CD14-positive monocyte (primary cell): ENCODE results near the gene REPIN1. TPM values are rescaled to one million over a fixed set of nuclear protein-coding genes. Genes with fewer than 3 reads are reported as not detected.
A peak's percentile ranks its signal among the peaks of the same experiment; 100 is the strongest.

Source experiments
- DNase-seq, 3 donors: peaks; one replicate each; pipeline ENCODE4 v3.0.0-alpha.2; 2011 to 2022
- H2AFZ ChIP-seq: 2 replicates; pipeline ENCODE4 v1.6.0; 2012; ENCODE audit warnings: mild to moderate bottlenecking, low read depth, low read length, inconsistent platforms; ENCODE audit not compliant: insufficient read depth, poor library complexity, severe bottlenecking
- H3K27ac ChIP-seq, 2 donors: 1 replicate in 1 of 2; 2 replicates in 1 of 2; pipeline ENCODE4 v1.5.1; 2012 to 2013; ENCODE audit warnings: low read length in 2 of 2, control low read depth in 1 of 2, inconsistent platforms in 1 of 2, low read depth in 1 of 2, mild to moderate bottlenecking in 1 of 2
- H3K27me3 ChIP-seq, 2 donors: one replicate each; pipeline versions ENCODE4 v1.6.0 to v1.6.1; 2011 to 2013; ENCODE audit warnings: low read length in 2 of 2; ENCODE audit not compliant: control insufficient read depth in 2 of 2, insufficient read depth in 2 of 2
- H3K36me3 ChIP-seq, 2 donors: replicated peaks in 1 of 2; 1 replicate in 1 of 2; 2 replicates in 1 of 2; pipeline versions ENCODE4 v1.5.1 to v1.6.1; 2012 to 2013; ENCODE audit warnings: low read length in 2 of 2, control low read depth in 1 of 2, inconsistent platforms in 1 of 2, mild to moderate bottlenecking in 1 of 2; ENCODE audit not compliant: insufficient read depth in 2 of 2, control insufficient read depth in 1 of 2
- H3K4me1 ChIP-seq, 2 donors: 1 replicate in 1 of 2; 2 replicates in 1 of 2; pipeline versions ENCODE4 v1.5.1 to v1.6.1; 2012 to 2013; ENCODE audit warnings: low read length in 2 of 2, control low read depth in 1 of 2, inconsistent platforms in 1 of 2, mild to moderate bottlenecking in 1 of 2, moderate library complexity in 1 of 2; ENCODE audit not compliant: insufficient read depth in 2 of 2, control insufficient read depth in 1 of 2
- H3K4me2 ChIP-seq: replicated peaks from 2 replicates; pipeline ENCODE3; 2012; ENCODE audit warnings: low read length, moderate library complexity, mild to moderate bottlenecking; ENCODE audit not compliant: poor library complexity, severe bottlenecking; ENCODE audit errors: extremely low read depth
- H3K4me3 ChIP-seq, 3 experiments: fragments of 200-600 bp in 1 of 3; sonication (generic) in 1 of 3; replicated peaks in 1 of 3; 1 replicate in 2 of 3; 2 replicates in 1 of 3; pipeline ENCODE4 v1.5.1; 2011 to 2013; ENCODE audit warnings: low read length in 3 of 3, mild to moderate bottlenecking in 3 of 3, control low read depth in 2 of 3, low read depth in 2 of 3, inconsistent platforms in 1 of 3, moderate library complexity in 1 of 3
- H3K79me2 ChIP-seq: 2 replicates; pipeline ENCODE4 v1.6.0; 2012; ENCODE audit warnings: mild to moderate bottlenecking, control low read depth, inconsistent platforms, low read length, moderate library complexity; ENCODE audit not compliant: insufficient read depth
- H3K9ac ChIP-seq: 2 replicates; pipeline ENCODE4 v1.6.0; 2017; ENCODE audit warnings: low read length, mild to moderate bottlenecking; ENCODE audit not compliant: insufficient read depth, poor library complexity, severe bottlenecking
- H3K9me3 ChIP-seq, 2 donors: replicated peaks in 1 of 2; 1 replicate in 1 of 2; 2 replicates in 1 of 2; pipeline versions ENCODE4 v1.5.1 to v1.6.1; 2012 to 2013; ENCODE audit warnings: low read length in 2 of 2, control low read depth in 1 of 2; ENCODE audit not compliant: control insufficient read depth in 1 of 2, insufficient read depth in 1 of 2
- H4K20me1 ChIP-seq: 2 replicates; pipeline ENCODE4 v1.6.0; 2012; ENCODE audit warnings: mild to moderate bottlenecking, low read length, control low read depth, moderate library complexity; ENCODE audit not compliant: insufficient read depth
- H3K27ac Mint-ChIP-seq, 7 donors: one replicate each; pipeline ENCODE4 v1.8.0; 2020; ENCODE audit warnings: mild to moderate bottlenecking in 7 of 7, mixed read lengths in 7 of 7, moderate library complexity in 6 of 7, inconsistent platforms in 2 of 7
- H3K27me3 Mint-ChIP-seq, 3 donors: one replicate each; pipeline ENCODE4 v1.8.0; 2021 to 2022; ENCODE audit warnings: low read depth in 3 of 3, mild to moderate bottlenecking in 3 of 3, mixed read lengths in 3 of 3, moderate library complexity in 3 of 3, inconsistent platforms in 1 of 3
- H3K36me3 Mint-ChIP-seq, 2 donors: one replicate each; pipeline ENCODE4 v1.8.0; 2020; ENCODE audit warnings: mixed read lengths in 2 of 2, inconsistent platforms in 1 of 2, mild to moderate bottlenecking in 1 of 2
- H3K4me1 Mint-ChIP-seq: one replicate; pipeline ENCODE4 v1.8.0; 2020; ENCODE audit warnings: mild to moderate bottlenecking, mixed read lengths
- H3K4me3 Mint-ChIP-seq, 2 donors: one replicate each; pipeline ENCODE4 v1.8.0; 2020; ENCODE audit warnings: mild to moderate bottlenecking in 2 of 2, mixed read lengths in 2 of 2, moderate library complexity in 1 of 2
- H3K9me3 Mint-ChIP-seq, 7 donors: one replicate each; pipeline ENCODE4 v1.8.0; 2020 to 2022; ENCODE audit warnings: mixed read lengths in 7 of 7, mild to moderate bottlenecking in 6 of 7, moderate library complexity in 6 of 7, inconsistent platforms in 2 of 7
- WGBS: methylation state at CpG from one replicate; pipeline ENCODE4 v1.1.5; 2013; ENCODE audit warnings: missing lambda C conversion rate; ENCODE audit not compliant: insufficient coverage; 5-methylcytosine and 5-hydroxymethylcytosine counted together
- intact Hi-C, 2 donors: fragments of 100-400 bp; cut with micrococcal nuclease; formaldehyde crosslinking; loops; one replicate each; pipeline versions ENCODE4 v1.15.0 to v1.15.1; 2023
- polyA plus RNA-seq, 3 donors: library from polyadenylated mRNA; depleted of rRNA in 1 of 3; unstranded in 2 of 3; stranded (reverse) in 1 of 3; fragments of 300-500 nt in 2 of 3; fragments of >200 nt in 1 of 3; fragmentation: Illumina TruSeq in 2 of 3; gene quantifications; 1 replicate in 2 of 3; 2 replicates in 1 of 3; pipeline ENCODE4 v1.2.3, GENCODE V29; 2012 to 2021
- TF ChIP-seq, protein P1 (sequence below): fragments of 200-600 bp; IDR thresholded peaks from one replicate; pipeline ENCODE4 v1.8.0; 2022; ENCODE audit warnings: antibody characterized with exemption, mild to moderate bottlenecking

The REPIN1 gene
- polyA plus RNA-seq, 3 donors = 32.7 to 42.9 (median 39.0) TPM

DNA sequence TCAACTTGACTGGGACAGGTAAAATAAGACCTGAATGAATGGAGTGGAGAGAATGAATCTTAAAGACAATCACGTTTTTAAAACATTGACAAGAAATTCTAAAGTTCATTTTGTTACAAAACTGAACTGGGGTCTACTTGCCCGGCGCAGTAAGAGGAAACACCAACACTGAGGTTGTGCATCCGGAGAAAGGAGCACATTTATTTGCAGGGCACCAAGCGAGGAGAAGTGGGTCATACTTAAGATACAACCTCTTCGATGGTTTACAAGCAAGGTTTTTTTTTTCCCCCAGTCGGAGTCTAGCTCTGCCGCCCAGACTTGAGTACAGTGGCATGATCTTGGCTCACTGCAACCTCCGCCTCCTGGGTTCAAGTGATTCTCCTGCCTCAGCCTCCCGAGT is 3.4 kb upstream of the REPIN1 start:
- no peaks in the 10 kb centered on the region for H3K36me3 Mint-ChIP-seq
- H3K9me3 ChIP-seq = no peaks in the 10 kb centered on the region
- no peak for DNase-seq
- H3K27me3 Mint-ChIP-seq = peaks cover 0 to 3% (median 0%) of the 10 kb centered on the region in 3 donors
- no peak overlapping the region for H3K4me3 Mint-ChIP-seq
- no peak overlapping the region for H3K4me2 ChIP-seq
- intact Hi-C loops = loop anchor here (5.0 to 10.0 kb wide), 2 partner anchors 420 to 523 kb away; no protein-coding TSS in a partner anchor
- WGBS = 52% methylated on average over 9 of the region's 10 CpGs
- H2AFZ ChIP-seq = no peak overlapping the region
- H3K4me3 ChIP-seq = no peak overlapping the region
- peak overlapping the region; percentile 66 to 90 for H3K27ac ChIP-seq
- TF ChIP-seq, protein P1, sequence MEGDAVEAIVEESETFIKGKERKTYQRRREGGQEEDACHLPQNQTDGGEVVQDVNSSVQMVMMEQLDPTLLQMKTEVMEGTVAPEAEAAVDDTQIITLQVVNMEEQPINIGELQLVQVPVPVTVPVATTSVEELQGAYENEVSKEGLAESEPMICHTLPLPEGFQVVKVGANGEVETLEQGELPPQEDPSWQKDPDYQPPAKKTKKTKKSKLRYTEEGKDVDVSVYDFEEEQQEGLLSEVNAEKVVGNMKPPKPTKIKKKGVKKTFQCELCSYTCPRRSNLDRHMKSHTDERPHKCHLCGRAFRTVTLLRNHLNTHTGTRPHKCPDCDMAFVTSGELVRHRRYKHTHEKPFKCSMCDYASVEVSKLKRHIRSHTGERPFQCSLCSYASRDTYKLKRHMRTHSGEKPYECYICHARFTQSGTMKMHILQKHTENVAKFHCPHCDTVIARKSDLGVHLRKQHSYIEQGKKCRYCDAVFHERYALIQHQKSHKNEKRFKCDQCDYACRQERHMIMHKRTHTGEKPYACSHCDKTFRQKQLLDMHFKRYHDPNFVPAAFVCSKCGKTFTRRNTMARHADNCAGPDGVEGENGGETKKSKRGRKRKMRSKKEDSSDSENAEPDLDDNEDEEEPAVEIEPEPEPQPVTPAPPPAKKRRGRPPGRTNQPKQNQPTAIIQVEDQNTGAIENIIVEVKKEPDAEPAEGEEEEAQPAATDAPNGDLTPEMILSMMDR = no peak
- no peaks in the 10 kb centered on the region for H3K27me3 ChIP-seq
- H3K27ac Mint-ChIP-seq = peak overlapping the region; percentile 97 to 99 (median 98)
- no peaks in the 10 kb centered on the region for H3K36me3 ChIP-seq
- no peaks in the 10 kb centered on the region for H3K9me3 Mint-ChIP-seq
- peaks cover 16% of the 10 kb centered on the region for H3K79me2 ChIP-seq
- peaks cover 60 to 70% of the 10 kb centered on the region in 2 donors for H3K4me1 ChIP-seq
- peak overlapping the region; percentile 58 for H3K9ac ChIP-seq
- peaks cover 58% of the 10 kb centered on the region for H3K4me1 Mint-ChIP-seq
- H4K20me1 ChIP-seq = peaks cover 12% of the 10 kb centered on the region

GRCh38 chr7:150365673-150366398 is 2.8 kb upstream of the REPIN1 start:
- Histone ChIP-seq H4K20me1 (peaks cover 18% of the 10 kb centered on the region), H2AFZ (no peak overlapping the region), H3K4me1 (peaks cover 64 to 76% of the 10 kb centered on the region in 2 donors), H3K27me3 (no peaks in the 10 kb centered on the region), H3K9me3 (no peaks in the 10 kb centered on the region), H3K79me2 (peaks cover 23% of the 10 kb centered on the region), H3K4me3 (peak overlapping the region in 1 of 3 experiments; percentile 5), H3K36me3 (peaks cover 4 to 5% of the 10 kb centered on the region in 2 donors), H3K27ac (peak overlapping the region; percentile 66 to 90), H3K9ac (peak overlapping the region; percentile 58), H3K4me2 (peak overlapping the region; percentile 19)
- TF ChIP-seq, protein P1 = no peak
- intact Hi-C loops = loop anchor here (5.0 to 10.0 kb wide), 2 partner anchors 419 to 524 kb away; no protein-coding TSS in a partner anchor
- Mint-ChIP-seq H3K36me3 (peaks cover 1 to 4% of the 10 kb centered on the region in 2 donors), H3K9me3 (peaks cover 0 to 2% (median 0%) of the 10 kb centered on the region in 7 donors), H3K4me1 (peaks cover 64% of the 10 kb centered on the region), H3K27me3 (peaks cover 0 to 3% (median 0%) of the 10 kb centered on the region in 3 donors), H3K27ac (peak overlapping the region; percentile 97 to 99 (median 98)), H3K4me3 (peak overlapping the region; percentile 27 to 51)
- WGBS = 16% methylated on average over 4 of the region's 5 CpGs
- peak; percentile 68 to 92 (median 87) for DNase-seq
